Stimulated activated CD4-positive, alpha-beta T cell treated with anti-CD3 and anti-CD28 coated beads, Interleukin-1b, Interleukin-23, amount 100 ng/mL, for 24 hours (primary cell): ENCODE measurements around the gene FCGR3B.
"Not testable (repeated sequence)": the region's sequence is repeated elsewhere in the genome, so short reads cannot be mapped to it uniquely, and the experiment has no call there.

Source experiments
- DNase-seq, 4 experiments: peaks; one replicate each; pipeline ENCODE4 v3.0.0-alpha.2; 2020; ENCODE audit warnings: low read depth in 4 of 4, low spot score in 1 of 4

FCGR3B gene

DNA sequence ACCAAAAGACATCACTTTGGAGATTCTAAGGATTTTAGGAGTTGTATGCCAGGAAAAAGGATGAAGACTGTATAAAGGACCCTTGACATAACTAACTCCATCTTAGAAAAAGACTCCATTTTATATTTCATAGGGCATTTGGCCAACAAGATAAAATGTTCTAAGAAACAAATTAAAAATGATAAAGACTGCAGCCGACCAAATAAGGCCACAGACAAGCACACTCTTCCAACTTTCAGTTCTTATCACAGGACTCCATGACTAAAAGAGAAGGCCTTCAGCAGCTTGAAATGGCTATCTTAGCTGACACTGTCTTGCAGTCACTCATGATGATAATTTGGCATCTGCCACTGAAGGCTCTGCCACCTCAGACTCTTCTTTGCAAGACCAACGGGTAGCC lies 8.2 kb upstream of the FCGR3B start:
- DNase-seq: not testable (repeated sequence)

DNA sequence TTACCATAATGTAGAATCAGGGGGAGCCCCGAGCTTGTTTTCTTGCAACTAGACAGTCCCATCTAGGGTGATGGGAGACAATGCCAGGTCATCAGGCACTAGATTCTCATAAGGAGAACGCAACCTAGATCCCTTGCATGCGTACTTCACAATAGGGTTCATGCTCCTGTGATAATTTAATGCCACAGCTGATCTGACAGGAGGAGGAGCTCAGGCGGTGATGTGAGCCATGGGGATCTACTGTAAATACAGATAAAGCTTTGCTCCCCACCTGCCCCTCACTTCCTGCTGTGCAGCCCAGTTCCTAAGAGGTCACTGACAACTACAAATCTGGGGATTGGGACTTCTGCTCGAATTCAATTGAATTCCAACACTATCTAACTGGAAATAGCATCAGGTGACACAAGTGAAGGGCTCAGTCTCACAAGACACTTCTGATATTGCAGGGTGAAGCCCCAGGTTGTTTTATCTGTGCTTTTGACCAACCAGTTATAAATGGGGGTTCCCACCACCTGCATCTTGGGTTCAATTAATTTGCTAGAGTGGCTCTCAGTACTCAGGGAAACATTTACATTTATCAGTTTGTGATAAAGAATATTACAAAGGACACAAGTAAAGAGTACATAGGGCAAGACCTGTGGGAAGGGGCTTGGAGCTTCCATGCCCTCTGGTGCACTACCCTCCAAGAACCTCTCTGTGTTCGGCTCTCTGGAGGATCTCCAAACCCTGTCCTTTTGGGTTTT lies 7.4 kb upstream of the FCGR3B start:
- DNase-seq: not testable (repeated sequence)

DNA sequence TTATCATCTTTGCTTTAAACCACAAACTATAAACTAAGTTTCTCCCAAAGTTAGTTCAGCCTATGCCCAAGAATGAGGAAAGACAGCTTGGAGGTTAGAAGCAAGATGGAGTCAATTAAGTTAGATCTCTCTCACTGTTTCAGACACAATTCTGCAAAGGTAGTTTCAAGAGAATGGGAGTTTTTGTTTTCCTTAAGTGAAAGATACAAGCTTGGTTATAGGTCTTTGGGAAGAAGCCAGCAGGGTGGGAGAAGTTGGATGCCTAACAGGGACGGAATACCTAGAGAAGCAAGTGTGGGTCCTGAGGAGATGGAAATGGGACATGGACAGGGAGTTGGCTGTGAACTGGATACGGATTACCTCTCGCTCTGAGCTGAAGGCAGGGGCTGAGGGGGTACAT lies 6.0 kb upstream of the FCGR3B start:
- DNase-seq: not testable (repeated sequence)

DNA sequence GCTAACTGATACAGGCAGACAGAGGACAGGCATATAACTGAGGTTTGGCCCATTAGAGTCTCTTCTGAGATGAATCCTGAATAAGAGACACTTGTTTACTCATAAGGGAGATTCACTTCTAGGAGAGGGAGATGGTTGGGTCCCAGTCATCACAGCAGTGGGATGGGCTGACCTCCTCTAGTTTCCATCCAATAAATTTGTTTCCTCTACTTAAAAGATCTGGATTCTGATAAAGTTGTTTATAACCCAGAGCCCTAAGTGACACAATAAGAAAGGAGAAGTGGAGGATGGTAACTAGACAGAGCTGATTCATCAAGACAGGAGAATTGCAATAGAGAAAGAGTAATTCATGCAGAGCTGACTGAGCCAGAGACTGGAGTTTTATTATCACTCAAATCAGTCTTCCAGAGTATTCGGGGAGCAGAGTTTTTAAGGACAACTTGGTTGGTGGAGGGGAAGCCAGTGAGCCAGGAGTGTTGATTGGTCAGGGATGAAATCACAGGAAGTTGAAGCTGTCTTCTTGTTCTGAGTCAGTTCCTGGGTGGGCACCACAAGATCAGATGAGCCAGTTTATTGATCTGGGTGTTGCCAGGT lies 5.3 kb upstream of the FCGR3B start:
- DNase-seq: not testable (repeated sequence)

DNA sequence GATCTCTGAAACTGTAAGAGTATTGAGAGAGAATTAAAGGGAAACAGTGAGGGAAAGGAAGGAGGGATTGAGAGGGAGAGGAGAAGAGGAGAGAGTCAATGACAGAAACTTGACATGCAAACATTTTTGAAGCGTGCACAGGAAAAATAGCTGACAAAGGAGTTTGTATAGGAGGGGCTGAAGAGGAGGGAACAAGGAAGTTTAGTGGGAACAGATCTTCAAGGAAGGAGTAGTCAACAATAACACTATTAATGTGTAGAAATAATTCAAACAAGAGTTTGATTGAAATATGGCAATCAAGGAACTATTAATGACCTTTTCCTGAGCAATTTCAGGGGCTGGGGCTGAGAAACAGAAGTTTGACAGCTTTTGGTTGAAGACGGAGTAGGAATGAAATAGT lies 4.0 kb upstream of the FCGR3B start:
- DNase-seq: not testable (repeated sequence)

DNA sequence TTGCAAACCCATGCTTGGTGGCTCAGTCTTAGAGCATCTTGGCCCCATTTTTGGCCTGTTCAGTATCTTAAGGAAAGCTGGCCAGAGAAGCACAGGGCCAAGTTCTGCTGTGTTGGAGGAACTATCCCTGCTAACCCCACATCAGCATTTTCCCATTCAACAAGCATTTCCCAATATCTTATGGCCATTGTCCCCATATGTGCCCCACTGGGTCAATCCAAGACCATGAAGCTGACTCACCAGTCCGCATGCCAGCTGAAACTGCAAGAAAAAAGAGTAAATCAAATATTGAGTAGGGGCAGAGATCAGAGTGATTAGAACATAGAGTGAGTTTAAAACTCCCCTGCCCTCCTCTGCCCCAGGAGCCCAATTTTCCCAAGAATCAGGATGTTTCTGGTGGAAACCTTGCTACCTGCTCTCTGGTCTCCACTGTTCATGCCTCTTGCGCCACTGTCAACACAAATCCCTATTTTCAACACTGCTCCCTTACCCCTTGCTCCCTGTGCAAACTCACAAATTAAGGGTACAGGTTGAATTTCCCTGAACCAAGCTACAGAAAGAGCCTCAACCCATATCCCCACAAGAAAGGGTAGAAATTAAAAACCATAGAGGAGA lies 741 bp downstream of the FCGR3B start:
- DNase-seq: not testable (repeated sequence)

- DNase-seq: not testable (repeated sequence)
Measured at GRCh38 chr1:161626445-161627146, 4.4 kb downstream of the FCGR3B start.

- DNase-seq: not testable (repeated sequence)
Measured at GRCh38 chr1:161624605-161625004, 6.4 kb downstream of the FCGR3B start.

GRCh38 chr1:161623401-161624051 lies 7.5 kb downstream of the FCGR3B start:
- DNase-seq: not testable (repeated sequence)

- DNase-seq: not testable (repeated sequence)
Measured at GRCh38 chr1:161622054-161622453, 8.9 kb downstream of the FCGR3B start.

DNA sequence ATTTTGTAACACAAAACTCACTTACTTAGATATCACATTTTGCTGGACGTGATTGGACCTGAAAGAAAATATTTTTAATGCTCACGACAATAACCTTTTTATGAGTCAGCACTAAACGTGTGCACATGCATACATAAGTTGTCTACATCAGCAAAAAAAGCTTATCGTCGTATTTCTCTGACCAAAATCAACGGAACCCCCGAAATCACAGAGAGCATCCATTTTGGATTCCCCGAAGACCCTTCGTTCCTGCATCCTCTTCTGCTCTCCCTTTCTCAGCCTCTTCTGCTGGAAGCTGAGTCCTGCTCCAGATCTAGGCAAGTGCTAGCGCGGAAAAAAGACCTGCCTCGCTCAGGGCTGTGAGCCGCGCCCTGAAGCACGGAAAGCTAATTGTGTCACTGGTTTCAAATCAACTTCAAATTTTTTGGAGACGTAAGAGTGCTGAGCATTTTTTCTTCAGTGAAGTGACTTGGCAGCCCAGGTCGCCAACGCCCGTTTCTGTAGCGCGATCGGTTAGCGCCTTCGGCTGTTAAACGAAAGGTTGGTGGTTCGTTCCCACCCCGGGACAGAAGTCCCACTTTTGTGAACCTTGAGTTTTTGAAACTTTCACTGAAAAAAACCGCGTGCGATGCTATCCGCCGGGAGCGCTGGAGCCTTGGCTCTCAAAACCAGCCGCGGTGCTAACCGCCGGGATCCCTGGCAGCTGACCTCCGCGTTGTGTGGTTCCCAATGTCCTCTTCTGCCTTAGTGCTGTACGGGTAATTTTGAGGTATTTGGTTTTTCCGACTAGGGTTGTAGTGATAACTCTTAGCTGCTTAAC lies 9.6 kb downstream of the FCGR3B start:
- peak; percentile 59 to 88 (median 74) for DNase-seq

DNA sequence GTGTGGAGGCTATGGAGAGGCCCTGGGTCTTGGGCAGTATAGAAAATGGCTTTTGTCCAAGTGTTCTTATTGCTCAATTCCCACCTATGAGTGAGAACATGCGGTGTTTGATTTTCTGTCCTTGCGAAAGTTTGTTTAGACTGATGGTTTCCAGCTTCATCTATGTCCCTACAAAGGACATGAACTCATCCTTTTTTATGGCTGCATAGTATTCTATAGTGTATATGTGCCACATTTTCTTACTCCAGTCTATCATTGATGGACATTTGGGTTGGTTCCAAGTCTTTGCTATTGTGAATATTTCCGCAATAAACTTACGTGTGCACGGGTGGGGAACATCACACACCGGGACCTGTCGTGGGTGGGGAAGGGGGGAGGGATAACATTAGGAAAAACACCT lies 10.6 kb downstream of the FCGR3B start:
- not testable (repeated sequence) for DNase-seq

- DNase-seq: not testable (repeated sequence)
Measured at GRCh38 chr1:161618517-161618916, 12.5 kb downstream of the FCGR3B start.

DNA sequence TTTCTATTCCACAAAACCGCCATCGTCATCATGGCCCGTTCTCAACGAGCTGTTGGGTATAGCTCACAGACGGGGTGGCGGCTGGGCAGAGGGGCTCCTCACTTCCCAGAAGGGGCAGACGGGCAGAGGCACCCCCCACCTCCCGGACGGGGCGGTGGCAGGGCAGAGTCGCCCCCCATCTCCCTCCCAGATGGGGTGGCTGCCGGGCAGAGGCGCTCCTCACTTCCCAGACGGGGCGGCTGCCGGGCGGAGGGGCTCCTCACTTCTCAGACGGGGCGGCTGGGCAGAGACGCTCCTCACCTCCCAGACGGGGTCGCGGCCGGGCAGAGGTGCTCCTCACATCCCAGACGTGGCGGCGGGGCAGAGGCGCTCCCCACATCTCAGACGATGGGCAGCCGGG lies 14.6 kb downstream of the FCGR3B start:
- DNase-seq: not testable (repeated sequence)

DNA sequence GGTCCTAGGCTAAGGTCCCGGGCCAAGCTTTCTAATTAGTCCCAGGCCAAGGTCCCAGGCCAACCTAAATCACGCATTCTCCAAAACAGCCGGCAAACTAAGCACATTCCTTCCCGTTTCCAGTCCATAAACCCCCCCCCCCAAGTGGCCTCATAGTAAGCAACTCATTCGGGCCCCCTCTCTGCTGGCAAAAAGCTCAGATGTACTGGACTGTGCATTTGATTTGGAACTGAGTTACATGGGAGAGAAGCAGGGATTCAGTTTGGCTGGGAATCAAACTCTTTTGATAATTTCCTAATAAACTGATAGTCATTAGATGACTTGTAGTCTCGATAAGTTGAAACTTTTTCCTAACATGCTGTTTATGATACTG lies 17.8 kb downstream of the FCGR3B start:
- not testable (repeated sequence) for DNase-seq

DNA sequence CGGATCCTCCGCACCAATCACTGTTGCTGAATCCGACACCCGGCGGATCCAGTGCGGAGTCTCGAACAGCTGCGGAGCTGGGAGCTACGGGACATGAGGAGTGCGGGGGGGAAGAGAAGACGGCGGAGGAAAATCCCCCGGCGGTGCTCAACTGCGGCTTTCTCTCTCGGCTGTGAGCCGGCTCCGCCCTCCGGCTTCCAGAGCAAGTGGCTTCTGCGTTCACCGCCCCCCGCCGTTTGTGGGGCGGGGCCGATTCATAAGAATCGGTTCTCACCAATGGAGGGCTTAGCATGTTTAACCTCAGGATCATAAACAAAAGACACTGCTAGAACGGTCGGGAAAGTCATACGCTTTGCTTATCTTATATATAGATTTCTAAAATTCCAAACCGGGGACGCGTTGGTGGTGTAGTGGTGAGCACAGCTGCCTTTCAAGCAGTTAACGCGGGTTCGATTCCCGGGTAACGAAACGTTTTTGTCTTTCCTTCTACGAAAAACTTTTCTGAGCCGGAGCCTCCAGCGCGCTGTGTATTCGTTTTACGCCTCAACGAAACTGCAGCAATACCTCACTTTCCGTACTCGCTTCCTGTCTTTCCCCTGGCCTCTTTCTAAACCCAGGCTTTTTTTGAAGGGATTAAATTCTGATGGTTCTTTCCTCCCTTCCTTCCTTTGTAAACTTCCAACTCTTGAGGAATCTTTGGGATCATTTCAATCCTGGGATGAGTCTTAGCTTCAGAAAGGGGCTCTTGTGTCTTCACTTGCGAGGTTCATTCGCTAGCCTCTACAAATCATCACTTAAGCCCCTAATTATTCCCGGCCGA lies 18.4 kb downstream of the FCGR3B start:
- peak; percentile 41 to 89 (median 84) for DNase-seq

- DNase-seq: peak in 2 of 4 experiments; percentile 11 to 26
Measured at GRCh38 chr1:161611866-161612321, 19.1 kb downstream of the FCGR3B start.

- DNase-seq: not testable (repeated sequence)
Measured at GRCh38 chr1:161610198-161610597, 20.8 kb downstream of the FCGR3B start.
